ENCODE measurements around the gene LRRC45.

GRCh38 chr17:82014971-82015310, 8.2 kb upstream of the LRRC45 start:
- no peak for TF ChIP-seq CTCF (IDR thresholded peaks at IDR 0.05)
- no peak for TF ChIP-seq POLR2A (IDR thresholded peaks at IDR 0.05)
